IMR-90 (cell line): ENCODE data around the gene TIPARP. TPM values are rescaled to one million over a fixed set of nuclear protein-coding genes. Genes with fewer than 3 reads are reported as not detected.
A peak's percentile ranks its signal among the peaks of the same experiment; 100 is the strongest.

Source experiments
- ATAC-seq: fragments of 200-7000 bp; cut with Tn5 transposase; 2 replicates; pipeline ENCODE4 v1.9.1; 2020; ENCODE audit warnings: low read depth, mild to moderate bottlenecking, moderate library complexity
- BruUV-seq: library from RNA; stranded (reverse); fragments of 400-500 nt; replicated peaks from 2 replicates; lab custom pipeline; 2021; lab: Mats Ljungman, UMichigan
- CTCF ChIA-PET: fragments of 300-600 bp; formaldehyde crosslinking; extraction: SDS; loops from one replicate; lab custom pipeline; 2021; ENCODE audit warnings: antibody characterized with exemption; lab: Yijun Ruan, JAX
- POLR2A ChIA-PET: fragments of 300-600 bp; sonication (Branson Sonifier 250); formaldehyde crosslinking; loops from one replicate; lab custom pipeline; 2022; ENCODE audit warnings: antibody characterized with exemption; ENCODE audit not compliant: unreplicated experiment; lab: Charles Lee
- DNase-seq: peaks from one replicate; pipeline ENCODE4 v3.0.0; 2013
- H2AFZ ChIP-seq: replicated peaks from 2 replicates; pipeline ENCODE3; 2013; ENCODE audit warnings: low read length, mild to moderate bottlenecking; ENCODE audit not compliant: poor library complexity
- H2AK5ac ChIP-seq: 2 replicates; pipeline ENCODE4 v1.6.1; 2013; ENCODE audit warnings: low read depth, low read length, inconsistent platforms
- H2AK9ac ChIP-seq: replicated peaks from 2 replicates; pipeline ENCODE3; 2013; ENCODE audit warnings: mild to moderate bottlenecking, low read depth, low read length, moderate library complexity; ENCODE audit not compliant: poor library complexity
- H2BK120ac ChIP-seq: 2 replicates; pipeline ENCODE4 v1.6.1; 2013; ENCODE audit warnings: low read depth, low read length, inconsistent platforms
- H2BK15ac ChIP-seq: 3 replicates; pipeline ENCODE4 v1.6.1; 2013; ENCODE audit warnings: low read depth, low read length, inconsistent platforms
- H2BK20ac ChIP-seq: 2 replicates; pipeline ENCODE4 v1.6.1; 2013; ENCODE audit warnings: low read depth, mild to moderate bottlenecking, inconsistent platforms, low read length, moderate library complexity
- H2BK5ac ChIP-seq: 2 replicates; pipeline ENCODE4 v1.6.1; 2013; ENCODE audit warnings: mild to moderate bottlenecking, low read depth, low read length, inconsistent platforms; ENCODE audit not compliant: poor library complexity, severe bottlenecking
- H3K14ac ChIP-seq: replicated peaks from 2 replicates; pipeline ENCODE4 v1.6.1; 2013; ENCODE audit warnings: low read depth, low read length, inconsistent platforms
- H3K18ac ChIP-seq: 2 replicates; pipeline ENCODE4 v1.6.1; 2013; ENCODE audit warnings: low read depth, low read length, control low read depth
- H3K23ac ChIP-seq: 2 replicates; pipeline ENCODE4 v1.6.1; 2013; ENCODE audit warnings: low read depth, low read length, inconsistent platforms
- H3K27ac ChIP-seq: 2 replicates; pipeline ENCODE4 v1.5.1; 2013; ENCODE audit warnings: mild to moderate bottlenecking, control low read depth, low read length; ENCODE audit not compliant: insufficient read depth
- H3K27me3 ChIP-seq: 2 replicates; pipeline ENCODE4 v1.6.1; 2013; ENCODE audit warnings: low read length; ENCODE audit not compliant: control insufficient read depth, insufficient read depth
- H3K36me3 ChIP-seq: 2 replicates; pipeline ENCODE4 v1.6.1; 2013; ENCODE audit warnings: low read length, mixed read lengths; ENCODE audit not compliant: control insufficient read depth, insufficient read depth
- H3K4ac ChIP-seq: 2 replicates; pipeline ENCODE4 v1.6.1; 2013; ENCODE audit warnings: low read depth, low read length, inconsistent platforms
- H3K4me1 ChIP-seq: 2 replicates; pipeline ENCODE4 v1.6.1; 2013; ENCODE audit warnings: low read length, mixed read lengths; ENCODE audit not compliant: control insufficient read depth, insufficient read depth
- H3K4me2 ChIP-seq: 2 replicates; pipeline ENCODE4 v1.6.1; 2013; ENCODE audit warnings: low read depth, mild to moderate bottlenecking, control low read depth, low read length, moderate library complexity
- H3K4me3 ChIP-seq: 2 replicates; pipeline ENCODE4 v1.5.1; 2013; ENCODE audit warnings: low read depth, mild to moderate bottlenecking, control low read depth, low read length, moderate library complexity; ENCODE audit not compliant: insufficient read depth
- H3K56ac ChIP-seq: 2 replicates; pipeline ENCODE4 v1.6.1; 2013; ENCODE audit warnings: low read length, inconsistent platforms; ENCODE audit not compliant: insufficient read depth; ENCODE audit errors: extremely low read depth
- H3K79me1 ChIP-seq, 2 experiments: 2 replicates each; pipeline ENCODE4 v1.6.1; 2013; ENCODE audit warnings: low read length in 2 of 2, inconsistent platforms in 1 of 2, low read depth in 1 of 2
- H3K9ac ChIP-seq: 2 replicates; pipeline ENCODE4 v1.6.1; 2013; ENCODE audit warnings: low read depth, low read length, control low read depth
- H3K9me1 ChIP-seq: 2 replicates; pipeline ENCODE4 v1.6.1; 2013; ENCODE audit warnings: low read length, inconsistent platforms; ENCODE audit not compliant: insufficient read depth
- H3K9me3 ChIP-seq: 2 replicates; pipeline ENCODE4 v1.6.1; 2013; ENCODE audit warnings: low read length; ENCODE audit not compliant: control insufficient read depth, insufficient read depth
- H4K20me1 ChIP-seq: 2 replicates; pipeline ENCODE4 v1.6.1; 2013; ENCODE audit warnings: low read length, inconsistent platforms; ENCODE audit not compliant: insufficient read depth
- H4K5ac ChIP-seq: 2 replicates; pipeline ENCODE4 v1.6.1; 2013; ENCODE audit warnings: mild to moderate bottlenecking, low read depth, low read length, control low read depth
- H4K8ac ChIP-seq, 2 experiments: 2 replicates each; pipeline ENCODE4 v1.6.1; 2013; ENCODE audit warnings: low read depth in 2 of 2, low read length in 2 of 2, control low read depth in 1 of 2, inconsistent platforms in 1 of 2
- H4K91ac ChIP-seq: 2 replicates; pipeline ENCODE4 v1.6.1; 2013; ENCODE audit warnings: low read depth, low read length, inconsistent platforms; ENCODE audit not compliant: insufficient read depth
- FOS ChIP-seq: fragments of 150-350 bp; IDR thresholded peaks from 2 replicates; pipeline ENCODE4 v1.6.1; 2016; ENCODE audit warnings: low read depth, low read length
- POLR2A ChIP-seq: IDR thresholded peaks from 2 replicates; pipeline ENCODE4 v1.6.1; 2012; ENCODE audit warnings: mild to moderate bottlenecking, low read depth, low read length
- dilution Hi-C: fragments of 300-500 bp; cut with HindIII; formaldehyde crosslinking; loops from one replicate; pipeline ENCODE4 v1.14.3; 2018; ENCODE audit warnings: low sequenced_read_pairs; ENCODE audit not compliant: unreplicated experiment
- in situ Hi-C: fragments of 300-500 bp; cut with MboI; formaldehyde crosslinking; loops from 3 replicates; pipeline ENCODE4 v1.14.3; 2019; ENCODE audit warnings: low sequenced_read_pairs, inconsistent platforms, mixed read lengths
- intact Hi-C: fragments of 100-400 bp; cut with micrococcal nuclease; formaldehyde crosslinking; loops from 2 replicates; pipeline ENCODE4 v1.10.0; 2022
- polyA plus RNA-seq, 3 experiments: library from polyadenylated mRNA; depleted of rRNA; stranded (reverse); fragments of >200 nt; gene quantifications; 2 replicates each; pipeline ENCODE4 v1.2.3, GENCODE V29; 2012; ENCODE audit warnings: low replicate concordance in 1 of 3
- total RNA-seq: library from RNA; depleted of rRNA; stranded (reverse); fragments of >200 nt; gene quantifications from 2 replicates; pipeline ENCODE4 v1.2.3, GENCODE V29; 2012

The TIPARP gene
- total and polyA plus RNA-seq, 2 of the 4 experiments (the other 2 are of a cell fraction): 12.6 to 70.8 TPM

DNA sequence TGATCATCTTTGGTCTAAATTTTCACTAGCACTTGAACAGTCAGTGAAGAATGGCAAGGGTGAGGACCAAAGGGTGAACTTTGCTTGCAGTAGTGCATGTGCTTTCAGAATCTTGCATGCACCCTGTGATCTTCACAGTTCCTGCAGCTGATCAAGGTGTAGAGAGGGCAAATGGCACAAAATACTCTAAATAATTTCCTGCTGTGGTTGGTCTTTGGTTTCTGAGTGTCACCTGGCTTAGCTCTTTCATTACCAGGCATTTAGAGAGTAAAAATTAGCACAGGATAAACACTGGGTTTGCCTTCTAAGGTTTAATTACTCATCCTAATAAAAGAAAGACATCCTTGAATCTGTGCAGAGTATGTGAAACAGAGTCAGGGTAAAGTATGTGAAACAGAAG, 11.4 kb downstream of the TIPARP start:
- Histone ChIP-seq H2BK15ac (no peak overlapping the region; the same call in 2 of the 3 replicates), H3K18ac (peak overlapping the region; percentile 24; the same call in 1 of the 2 replicates), H3K27ac (peak overlapping the region; percentile 39; the same call in 1 of the 2 replicates), H3K79me1 (peaks cover 7 to 49% of the 10 kb centered on the region in 2 experiments; a peak in 3 of 4 replicates), H3K14ac (peak overlapping the region; percentile 57; the same call in 1 of the 2 replicates), H3K4me3 (no peak overlapping the region), H3K9me1 (peaks cover 16% of the 10 kb centered on the region), H3K9me3 (no peaks in the 10 kb centered on the region), H3K56ac (no peak overlapping the region), H2AFZ (no peak overlapping the region), H3K36me3 (peaks cover 10% of the 10 kb centered on the region), H4K91ac (no peak overlapping the region; the same call in 1 of the 2 replicates), H2AK9ac (no peak overlapping the region), H2AK5ac (peak overlapping the region; percentile 28; the same call in 1 of the 2 replicates), H3K4me1 (peaks cover 31% of the 10 kb centered on the region), H2BK5ac (peak overlapping the region; percentile 45), H4K20me1 (peaks cover 80% of the 10 kb centered on the region), H3K4me2 (peak overlapping the region; percentile 82), H2BK120ac (0 out of 2 replicates have a peak overlapping the region, but pooled peaks have one; percentile 0), H3K23ac (peak overlapping the region; percentile 65; the same call in 1 of the 2 replicates), H3K27me3 (no peaks in the 10 kb centered on the region), H4K8ac (no peak overlapping the region), H2BK20ac (no peak overlapping the region), H4K5ac (no peak overlapping the region), H3K9ac (peak overlapping the region; percentile 41; the same call in 1 of the 2 replicates), H3K4ac (no peak overlapping the region)
- BruUV-seq: no TSS peak
- ChIA-PET POLR2A (interaction anchor here (0.6 kb wide), 1 partner anchor 188 kb away, joined by 4 read pairs; no protein-coding TSS in a partner anchor), CTCF (interaction anchor here (0.9 kb wide), 2 partner anchors 12 to 451 kb away, joined by 3 read pairs; partner anchors contain the start of gene TIPARP)
- in situ Hi-C loops (loop anchor here (5.0 kb wide), 3 partner anchors 132 to 452 kb away; no protein-coding TSS in a partner anchor), intact Hi-C loops (no loop called here), dilution Hi-C loops (no loop called here)
- no peak for DNase-seq
- TF ChIP-seq FOS (no peak), POLR2A (peak; percentile 33; the same call in 1 of the 2 replicates)
- ATAC-seq: 0 out of 2 replicates have a peak, but pooled peaks have one; percentile 4
